GM18520 (cell line): ENCODE results near the gene FITM1.

Experiments used
- ATAC-seq: cut with Tn5 transposase; IDR thresholded peaks from one replicate; pipeline ENCODE4 v1.9.1; 2021; ENCODE audit not compliant: unreplicated experiment

Gene FITM1

DNA sequence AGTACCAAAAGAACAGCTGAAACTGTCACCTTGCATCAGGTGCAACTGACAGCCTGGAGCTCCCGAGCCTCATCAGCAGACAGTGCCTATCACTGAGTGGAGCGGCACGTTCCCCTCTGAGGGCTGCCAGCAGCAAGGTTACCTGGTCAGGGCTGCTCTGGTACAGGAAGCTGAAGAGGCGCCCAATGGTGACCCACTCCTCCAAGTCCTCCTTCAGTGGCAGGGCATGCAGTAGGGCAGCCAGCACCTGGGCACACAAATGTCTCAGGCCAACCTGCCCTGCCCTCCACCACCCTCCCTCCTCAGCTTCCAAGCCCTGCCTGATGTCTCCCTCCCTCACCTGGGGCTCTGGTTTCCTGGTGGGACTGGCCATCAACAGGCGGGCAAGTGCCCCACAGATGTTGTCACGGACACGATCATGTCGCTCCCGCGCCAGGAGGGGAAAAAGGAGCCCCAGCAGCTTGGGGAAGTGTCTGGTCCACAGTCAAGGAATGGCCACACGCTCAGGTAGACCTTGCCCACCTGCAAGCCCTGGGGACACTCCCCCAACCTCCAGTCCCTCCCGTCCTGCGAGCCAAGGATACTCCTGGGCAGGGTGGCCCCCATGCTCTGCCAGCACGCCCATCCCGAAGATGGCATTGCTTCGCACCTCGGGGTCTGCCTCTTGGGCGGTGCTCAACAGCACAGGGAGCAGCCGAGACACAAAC, 51.1 kb downstream of the FITM1 start:
- no peak for ATAC-seq
